Activated T-cell treated with anti-CD3 and anti-CD28 coated beads, Interleukin-2, amount 50 U/mL, for 24 hours (primary cell): ENCODE data around the gene GTF2I.
A peak's percentile ranks its signal among the peaks of the same experiment; 100 is the strongest.
"Not testable (repeated sequence)": the region's sequence is repeated elsewhere in the genome, so short reads cannot be mapped to it uniquely, and the experiment has no call there.

Source experiments
- DNase-seq: peaks from one replicate; pipeline ENCODE4 v3.0.0-alpha.2; 2020
- H3K27ac Mint-ChIP-seq: 2 replicates; pipeline ENCODE4 v1.8.0; 2020; ENCODE audit warnings: mild to moderate bottlenecking, mixed read lengths
- H3K27me3 Mint-ChIP-seq: 2 replicates; pipeline ENCODE4 v1.8.0; 2020; ENCODE audit warnings: mixed read lengths
- H3K36me3 Mint-ChIP-seq: 2 replicates; pipeline ENCODE4 v1.8.0; 2020; ENCODE audit warnings: low read depth, mixed read lengths
- H3K4me1 Mint-ChIP-seq: 2 replicates; pipeline ENCODE4 v1.8.0; 2020; ENCODE audit warnings: low read depth, mixed read lengths
- H3K4me3 Mint-ChIP-seq: 2 replicates; pipeline ENCODE4 v1.8.0; 2020; ENCODE audit warnings: mild to moderate bottlenecking, moderate library complexity, mixed read lengths
- H3K9me3 Mint-ChIP-seq: 2 replicates; pipeline ENCODE4 v1.8.0; 2020; ENCODE audit warnings: mixed read lengths

GTF2I gene

DNA sequence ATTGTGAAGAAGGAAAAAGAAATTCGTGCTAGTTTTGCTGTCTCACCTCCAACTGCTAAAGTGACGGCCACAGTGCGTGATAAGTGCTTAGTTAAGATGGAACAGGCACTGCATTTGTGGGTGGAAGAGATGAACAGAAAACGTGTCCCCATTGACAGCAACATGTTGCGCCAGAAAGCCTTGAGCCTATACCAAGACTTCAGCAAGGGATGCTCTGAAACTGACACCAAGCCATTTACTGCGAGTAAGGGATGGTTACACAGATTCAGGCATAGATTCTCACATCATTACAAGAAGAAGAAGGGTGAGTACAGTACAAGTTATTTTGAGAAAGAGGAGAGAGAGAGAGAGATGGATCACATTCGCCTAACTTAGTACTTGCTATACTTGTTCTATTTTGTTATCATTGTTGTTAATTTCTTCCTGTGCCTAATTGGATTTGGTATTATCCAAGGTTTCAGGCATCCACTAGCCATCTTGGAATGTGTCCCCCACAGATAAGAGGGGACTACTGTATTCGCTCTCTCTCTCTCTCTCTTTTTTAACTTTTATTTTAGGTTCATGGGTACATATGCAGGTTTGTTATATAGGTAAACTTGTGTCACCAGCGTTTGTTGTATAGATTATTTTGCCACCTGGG lies 6.9 kb upstream of the GTF2I start:
- H3K36me3 Mint-ChIP-seq, H3K9me3 Mint-ChIP-seq, DNase-seq, H3K27me3 Mint-ChIP-seq: not testable (repeated sequence)
- H3K27ac Mint-ChIP-seq = peak overlapping the region; percentile 90
- peaks cover 45% of the 10 kb centered on the region for H3K4me1 Mint-ChIP-seq
- peak overlapping the region; percentile 78 for H3K4me3 Mint-ChIP-seq

DNA sequence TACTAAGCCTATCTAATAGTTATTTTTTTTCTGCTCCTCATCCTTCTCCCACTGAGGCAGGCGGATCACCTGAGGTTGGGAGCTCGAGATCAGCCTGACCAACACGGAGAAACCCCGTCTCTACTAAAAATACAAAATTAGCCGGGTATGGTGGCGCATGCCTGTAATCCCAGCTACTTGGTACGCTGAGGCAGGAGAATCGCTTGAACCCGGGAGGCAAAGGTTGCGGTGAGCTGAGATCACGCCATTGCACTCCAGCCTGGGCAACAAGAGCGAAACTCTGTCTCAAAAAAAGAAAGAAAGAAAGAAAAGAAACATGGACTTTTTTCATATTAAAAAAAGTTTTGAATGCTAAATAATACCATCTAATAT lies 6.4 kb upstream of the GTF2I start:
- H3K27me3 Mint-ChIP-seq, DNase-seq, H3K9me3 Mint-ChIP-seq, H3K36me3 Mint-ChIP-seq: not testable (repeated sequence)
- H3K27ac Mint-ChIP-seq = peak overlapping the region; percentile 90
- H3K4me1 Mint-ChIP-seq = peaks cover 50% of the 10 kb centered on the region
- H3K4me3 Mint-ChIP-seq = peak overlapping the region; percentile 78

DNA sequence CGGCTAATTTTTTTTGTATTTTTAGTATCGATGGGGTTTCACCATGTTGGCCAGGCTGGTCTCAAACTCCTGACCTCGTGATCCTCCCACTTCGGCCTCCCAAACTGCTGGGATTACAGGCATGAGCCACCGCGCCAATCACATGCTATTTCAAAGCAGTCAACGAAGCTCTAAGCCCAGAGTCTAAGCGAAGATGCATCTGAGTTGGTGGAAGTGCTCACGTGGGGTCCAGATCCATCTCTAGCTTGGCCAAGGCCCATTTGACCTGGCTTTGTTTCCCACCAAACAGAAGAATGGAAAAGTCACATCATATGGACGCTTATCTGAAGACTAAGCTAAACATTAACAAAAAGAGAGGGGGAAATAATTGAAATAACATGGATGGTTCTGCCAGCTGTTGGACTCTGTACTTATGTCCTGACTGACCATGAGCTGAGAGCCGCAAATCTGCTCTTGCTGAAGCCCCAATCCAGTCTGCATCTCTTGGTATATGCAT lies 3.8 kb upstream of the GTF2I start:
- H3K36me3 Mint-ChIP-seq = peaks cover 6% of the 10 kb centered on the region
- H3K4me3 Mint-ChIP-seq = no peak overlapping the region
- no peaks in the 10 kb centered on the region for H3K9me3 Mint-ChIP-seq
- H3K27me3 Mint-ChIP-seq = no peaks in the 10 kb centered on the region
- H3K4me1 Mint-ChIP-seq = peaks cover 57% of the 10 kb centered on the region
- DNase-seq = no peak
- H3K27ac Mint-ChIP-seq = no peak overlapping the region

DNA sequence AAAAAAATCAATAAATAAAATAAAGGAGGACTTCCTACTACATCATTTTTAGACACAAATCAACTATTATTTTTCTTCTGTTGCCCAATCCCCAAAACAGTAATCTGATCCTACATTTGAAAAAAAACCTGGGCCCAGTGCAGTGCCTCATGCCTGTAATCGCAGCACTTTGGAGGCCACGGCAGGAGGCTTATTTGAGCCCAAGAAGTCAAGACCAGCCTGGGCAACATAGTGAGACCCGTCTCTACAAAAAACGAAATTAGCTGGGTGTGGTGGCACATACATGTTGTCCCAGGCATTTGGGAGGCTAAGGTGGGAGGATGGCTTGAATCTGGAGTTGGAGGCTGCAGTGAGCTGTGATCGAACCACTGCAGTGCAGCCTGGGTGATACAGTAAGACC lies 2.7 kb upstream of the GTF2I start:
- Mint-ChIP-seq H3K27me3 (no peaks in the 10 kb centered on the region), H3K9me3 (no peaks in the 10 kb centered on the region), H3K36me3 (peaks cover 16% of the 10 kb centered on the region), H3K4me3 (no peak overlapping the region), H3K4me1 (peaks cover 55% of the 10 kb centered on the region), H3K27ac (no peak overlapping the region)
- no peak for DNase-seq

DNA sequence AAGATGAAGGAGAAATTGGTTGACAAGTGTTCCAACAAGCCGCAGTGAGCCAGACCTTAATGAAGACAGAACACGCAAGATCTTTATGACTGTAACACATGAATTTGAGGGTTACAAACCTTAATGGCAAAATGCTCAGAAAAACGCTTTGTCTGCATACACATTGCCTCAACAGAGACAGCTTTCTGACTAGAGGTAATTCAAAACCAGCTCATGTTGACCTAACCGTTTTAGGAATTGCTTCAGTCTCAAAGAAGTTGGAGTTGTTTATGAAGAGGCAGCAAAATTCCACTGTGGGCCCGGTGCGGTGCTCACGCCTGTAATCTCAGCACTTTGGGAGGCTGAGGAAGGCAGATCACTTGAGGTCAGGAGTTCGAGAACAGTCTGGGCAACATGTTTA lies 2.2 kb upstream of the GTF2I start:
- Mint-ChIP-seq H3K9me3 (no peaks in the 10 kb centered on the region), H3K27me3 (no peaks in the 10 kb centered on the region), H3K36me3 (peaks cover 22% of the 10 kb centered on the region), H3K4me1 (peaks cover 56% of the 10 kb centered on the region), H3K4me3 (peak overlapping the region; percentile 81), H3K27ac (peak overlapping the region; percentile 63)
- no peak for DNase-seq

DNA sequence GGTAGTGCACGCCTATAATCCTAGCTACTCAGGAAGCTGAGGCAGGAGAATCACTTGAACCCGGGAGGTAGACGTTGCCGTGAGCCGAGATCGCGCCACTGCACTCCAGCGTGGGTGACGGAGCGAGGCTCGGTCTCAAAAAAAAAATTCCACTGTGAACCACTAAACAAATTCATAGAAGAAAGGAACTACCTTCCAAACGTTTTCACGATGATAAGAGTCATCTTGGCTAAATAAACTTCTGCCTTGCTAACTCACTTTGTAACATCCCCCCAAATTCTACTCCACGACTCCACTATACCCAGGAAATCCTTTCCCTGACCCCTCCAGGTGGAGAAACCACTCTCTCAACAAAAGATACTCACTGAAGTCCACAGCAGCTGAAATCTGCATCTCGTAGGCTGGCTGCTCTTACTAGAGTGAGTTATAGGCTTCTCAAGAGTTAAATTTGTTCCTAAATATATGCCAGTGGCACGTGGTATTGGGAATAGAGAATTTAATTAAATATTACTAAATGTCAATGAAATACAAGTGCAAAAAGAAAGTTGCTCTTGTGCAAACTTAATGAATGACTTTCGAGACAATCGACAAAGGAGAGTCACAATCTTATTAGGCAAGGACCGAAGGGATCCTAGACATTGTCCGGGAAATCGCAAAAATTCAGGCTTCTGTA lies 1.6 kb upstream of the GTF2I start:
- no peaks in the 10 kb centered on the region for H3K27me3 Mint-ChIP-seq
- no peaks in the 10 kb centered on the region for H3K9me3 Mint-ChIP-seq
- H3K36me3 Mint-ChIP-seq = peaks cover 27% of the 10 kb centered on the region
- no peak for DNase-seq
- H3K4me3 Mint-ChIP-seq = peak overlapping the region; percentile 81
- peak overlapping the region; percentile 95 for H3K27ac Mint-ChIP-seq
- peaks cover 56% of the 10 kb centered on the region for H3K4me1 Mint-ChIP-seq

DNA sequence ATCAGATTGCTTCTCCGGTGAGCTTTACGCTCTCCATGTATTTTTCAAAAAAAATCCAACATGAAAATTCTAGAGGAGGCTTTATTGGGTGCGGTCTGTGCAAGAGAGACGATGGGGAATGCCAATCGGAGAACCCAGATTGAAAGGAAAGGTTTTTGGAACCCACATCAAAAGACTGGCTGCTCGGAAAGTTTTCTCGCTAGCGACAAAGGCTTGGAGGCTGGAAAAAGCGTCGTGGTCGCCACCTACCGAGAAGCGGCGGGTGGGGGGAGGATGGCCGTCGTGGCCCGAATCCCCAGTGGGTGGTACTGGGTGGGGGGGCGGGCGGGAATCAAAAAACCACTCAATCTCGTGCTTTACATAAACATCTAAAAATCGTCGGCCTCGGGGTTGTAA lies 1.1 kb upstream of the GTF2I start:
- Mint-ChIP-seq H3K27ac (peak overlapping the region; percentile 95), H3K4me3 (peak overlapping the region; percentile 81), H3K9me3 (no peaks in the 10 kb centered on the region), H3K36me3 (peaks cover 32% of the 10 kb centered on the region), H3K4me1 (peaks cover 58% of the 10 kb centered on the region), H3K27me3 (no peaks in the 10 kb centered on the region)
- DNase-seq = peak; percentile 70

DNA sequence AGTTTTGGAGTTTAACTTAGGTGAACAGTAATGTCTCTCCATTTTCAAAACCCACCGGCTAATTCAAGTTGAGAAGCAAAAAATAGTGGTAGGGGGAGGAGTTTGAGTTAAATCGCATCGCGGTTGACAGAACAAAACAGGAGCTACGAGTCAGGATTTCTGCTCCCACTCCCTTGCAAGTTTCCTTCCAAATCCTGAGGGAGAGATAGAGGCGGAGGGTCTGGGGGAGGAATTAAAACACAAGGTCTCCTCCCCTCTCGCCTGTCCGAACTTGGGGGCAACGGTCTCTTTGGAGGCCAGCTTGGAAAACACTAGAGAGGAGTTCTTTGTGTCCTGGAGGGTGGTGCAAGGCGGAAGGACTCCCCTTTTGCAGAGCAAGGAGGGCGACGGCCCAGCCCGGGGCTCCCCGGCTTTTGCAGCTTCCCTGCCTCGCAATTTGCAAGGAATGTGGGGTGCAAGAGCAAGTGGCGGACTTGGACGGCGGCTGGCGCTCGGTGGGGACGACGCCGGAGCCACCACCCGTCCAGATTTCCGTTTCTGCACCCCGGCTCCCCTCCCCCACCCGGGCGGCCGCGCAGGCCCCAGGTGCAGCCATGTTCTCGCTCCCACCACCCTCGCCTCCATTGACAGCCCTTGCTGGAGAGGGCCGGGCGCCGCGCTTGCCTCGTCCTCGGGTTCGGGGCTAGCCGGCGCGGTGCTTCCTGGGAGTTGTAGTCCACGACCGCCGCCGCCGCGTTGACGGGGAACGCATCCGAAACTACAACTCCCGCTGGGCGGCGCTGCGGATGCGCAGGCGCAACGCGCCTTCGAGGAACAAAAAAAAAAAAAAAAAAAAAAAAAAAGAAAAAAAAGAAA lies 454 bp upstream of the GTF2I start:
- peak; percentile 98 for DNase-seq
- H3K4me3 Mint-ChIP-seq = peak overlapping the region; percentile 81
- H3K4me1 Mint-ChIP-seq = peaks cover 57% of the 10 kb centered on the region
- no peaks in the 10 kb centered on the region for H3K27me3 Mint-ChIP-seq
- H3K9me3 Mint-ChIP-seq = no peaks in the 10 kb centered on the region
- H3K36me3 Mint-ChIP-seq = peaks cover 36% of the 10 kb centered on the region
- H3K27ac Mint-ChIP-seq = peak overlapping the region; percentile 95

DNA sequence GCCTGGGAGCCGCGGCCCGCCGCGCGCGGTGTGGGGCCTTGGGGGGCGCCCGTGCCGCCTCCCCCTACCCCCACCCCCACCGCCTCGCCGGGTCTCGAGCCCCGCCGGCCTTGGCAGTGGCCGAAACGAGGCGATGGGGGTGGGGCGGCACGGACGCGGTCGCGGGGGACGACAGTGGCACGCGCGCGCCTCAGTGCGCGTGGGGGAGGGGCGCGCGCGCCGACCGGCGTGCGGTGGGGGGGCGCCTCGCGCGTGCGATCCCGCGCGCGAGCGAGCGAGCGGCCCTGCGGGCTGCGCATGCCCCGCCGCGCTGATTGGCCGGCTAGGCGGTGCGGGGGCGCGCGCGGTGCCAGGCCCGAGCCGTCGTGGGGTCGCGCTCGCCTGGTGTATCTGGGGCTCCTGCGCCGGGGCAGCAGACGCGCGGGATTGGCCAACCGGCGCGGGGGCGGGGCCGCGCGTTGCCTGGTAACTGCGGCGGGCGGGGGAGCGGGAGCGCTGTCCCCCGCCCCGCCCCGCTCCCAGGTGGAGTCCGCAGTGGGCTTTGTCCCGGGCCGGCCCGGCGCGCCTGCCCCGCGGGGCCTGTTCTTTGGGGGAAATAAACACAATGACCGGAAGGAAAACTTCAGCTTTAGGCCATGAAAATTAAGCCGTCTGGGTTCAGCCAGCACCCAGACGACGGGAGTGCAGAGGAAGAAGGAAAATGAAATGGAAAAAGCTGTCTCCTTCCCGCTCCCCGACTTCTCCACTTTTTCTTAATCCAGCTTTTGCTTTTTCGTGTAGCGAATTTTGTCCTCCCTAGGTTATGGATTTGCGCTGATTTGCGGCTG lies 873 bp downstream of the GTF2I start:
- Mint-ChIP-seq H3K4me3 (peak overlapping the region; percentile 86), H3K27me3 (no peaks in the 10 kb centered on the region), H3K36me3 (peaks cover 42% of the 10 kb centered on the region), H3K9me3 (no peaks in the 10 kb centered on the region), H3K4me1 (peaks cover 65% of the 10 kb centered on the region), H3K27ac (peak overlapping the region; percentile 89)
- DNase-seq = peak; percentile 92

DNA sequence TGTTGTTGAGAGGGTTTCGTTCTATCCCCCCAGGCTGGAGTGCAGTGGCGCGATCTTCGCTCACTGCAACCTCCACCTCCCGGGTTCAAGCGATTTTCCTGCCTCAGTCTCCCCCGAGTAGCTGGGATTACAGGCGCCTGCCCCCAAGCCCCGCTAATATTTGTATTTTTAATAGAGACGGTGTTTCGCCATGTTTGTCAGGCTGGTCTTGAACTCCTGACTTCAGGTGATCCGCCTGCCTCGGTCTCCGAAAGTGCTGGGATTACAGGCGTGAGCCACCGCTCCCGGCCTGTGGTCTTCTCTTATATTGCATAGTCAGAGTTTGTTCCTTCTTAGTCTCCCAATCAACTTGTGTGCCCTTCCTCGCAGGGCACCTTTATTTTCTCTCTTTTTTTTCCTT lies 2.7 kb downstream of the GTF2I start:
- not testable (repeated sequence) for H3K27me3 Mint-ChIP-seq, H3K9me3 Mint-ChIP-seq, DNase-seq
- Mint-ChIP-seq H3K4me3 (peak overlapping the region; percentile 86), H3K4me1 (peaks cover 66% of the 10 kb centered on the region), H3K36me3 (peaks cover 56% of the 10 kb centered on the region), H3K27ac (peak overlapping the region; percentile 89)

DNA sequence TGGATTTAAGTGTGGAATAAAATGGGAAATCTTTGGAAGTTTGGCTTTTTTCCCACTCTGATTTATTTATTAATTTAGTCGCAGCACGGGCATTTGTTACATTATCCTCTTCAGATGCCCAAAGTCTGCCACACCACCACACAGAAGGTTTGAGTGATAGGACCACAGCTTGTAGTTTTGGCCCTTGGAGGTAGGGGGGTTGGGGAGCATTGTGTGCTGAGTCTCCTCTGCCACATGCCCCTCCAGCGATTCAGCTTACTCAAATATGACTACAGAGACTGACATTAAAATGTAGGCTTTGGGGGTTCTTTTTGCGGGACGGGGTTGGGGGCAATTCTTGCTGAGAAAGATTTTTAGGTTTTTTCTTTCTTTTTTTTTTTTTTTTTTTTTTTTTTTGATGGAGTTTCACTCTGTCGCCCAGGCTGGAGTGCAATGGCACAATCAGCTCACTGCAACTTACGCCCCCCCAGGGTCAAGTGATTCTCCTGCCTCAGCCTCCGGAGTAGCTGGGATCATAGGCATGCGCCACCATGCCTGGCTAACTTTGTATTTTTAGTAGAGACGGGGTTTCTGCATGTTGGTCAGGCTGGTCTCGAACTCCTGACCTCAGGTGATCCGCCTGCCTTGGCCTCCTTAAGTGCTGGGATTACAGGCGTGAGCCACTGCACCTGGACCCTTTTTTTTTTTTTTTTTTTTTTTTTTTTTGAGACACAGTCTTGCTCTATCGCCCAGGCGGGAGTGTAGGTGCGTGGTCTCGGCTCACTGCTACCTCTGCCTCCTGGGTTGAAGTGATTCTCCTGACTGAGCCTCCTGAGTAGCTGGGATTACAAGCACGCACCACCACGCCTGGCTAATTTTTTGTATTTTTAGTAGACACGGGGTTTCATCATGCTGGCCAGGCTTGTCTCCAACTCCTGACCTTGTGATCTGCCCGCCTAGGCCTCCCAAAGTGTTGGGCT lies 4.6 kb downstream of the GTF2I start:
- DNase-seq, H3K9me3 Mint-ChIP-seq, H3K4me3 Mint-ChIP-seq, H3K27me3 Mint-ChIP-seq: not testable (repeated sequence)
- peaks cover 62% of the 10 kb centered on the region for H3K4me1 Mint-ChIP-seq
- peak overlapping the region; percentile 40 for H3K27ac Mint-ChIP-seq
- peaks cover 71% of the 10 kb centered on the region for H3K36me3 Mint-ChIP-seq

DNA sequence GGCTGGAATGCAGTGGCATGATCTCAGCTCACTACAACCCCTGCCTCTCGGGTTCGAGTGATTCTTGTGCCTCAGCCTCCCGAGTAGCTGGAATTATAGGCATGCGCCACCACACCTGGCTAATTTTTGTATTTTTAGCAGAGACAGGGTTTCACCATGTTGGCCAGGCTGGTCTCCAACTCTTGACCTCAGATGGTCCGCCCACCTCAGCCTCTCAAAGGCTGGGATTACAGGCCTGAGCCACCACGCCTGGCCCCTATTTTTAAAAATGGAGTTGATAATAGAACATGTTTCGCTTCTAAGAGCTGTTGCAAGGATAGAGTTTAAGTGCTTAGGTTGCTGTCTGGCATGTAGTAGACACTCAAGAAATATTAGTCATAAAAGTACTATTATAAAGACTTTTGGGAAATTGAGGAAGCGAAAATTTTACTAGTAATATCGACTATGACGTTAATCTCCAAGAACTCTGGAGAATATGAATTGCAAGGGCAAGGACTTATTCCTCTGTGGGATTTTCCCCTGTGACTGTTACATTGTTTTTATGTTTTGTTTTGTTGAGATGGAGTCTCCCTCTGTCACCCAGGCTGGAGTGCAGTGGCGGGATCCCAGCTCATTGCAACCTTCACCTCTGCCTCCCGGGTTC lies 7.9 kb downstream of the GTF2I start:
- Mint-ChIP-seq H3K9me3 (no peaks in the 10 kb centered on the region), H3K27me3 (no peaks in the 10 kb centered on the region), H3K27ac (peak overlapping the region; percentile 50), H3K36me3 (peaks cover 77% of the 10 kb centered on the region), H3K4me1 (peaks cover 68% of the 10 kb centered on the region), H3K4me3 (no peak overlapping the region)
- no peak for DNase-seq

DNA sequence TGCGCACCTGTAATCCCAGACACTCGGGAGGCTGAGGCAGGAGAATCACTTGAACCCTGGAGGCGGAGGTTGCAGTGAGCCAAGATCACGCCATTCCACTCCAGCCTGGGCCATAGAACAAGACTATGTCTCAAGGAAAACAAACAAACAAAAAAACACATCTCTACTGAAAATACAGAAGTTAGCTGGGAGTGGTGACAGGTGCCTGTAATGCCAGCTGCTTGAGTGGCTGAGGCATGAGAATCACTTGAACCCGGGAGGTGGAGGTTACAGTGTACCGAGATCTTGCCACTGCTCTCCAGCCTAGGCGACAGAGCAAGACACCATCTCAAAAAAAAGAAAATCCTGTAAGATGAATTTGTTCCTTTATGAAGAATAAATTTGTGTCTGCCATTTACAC lies 9.5 kb downstream of the GTF2I start:
- Mint-ChIP-seq H3K27ac (peak overlapping the region; percentile 29), H3K36me3 (peaks cover 73% of the 10 kb centered on the region), H3K4me1 (peaks cover 64% of the 10 kb centered on the region)
- not testable (repeated sequence) for DNase-seq, H3K27me3 Mint-ChIP-seq, H3K4me3 Mint-ChIP-seq, H3K9me3 Mint-ChIP-seq
